Activated T-cell treated with anti-CD3 and anti-CD28 coated beads, Interleukin-2, amount 50 U/mL, for 4 hours (primary cell): ENCODE results near the gene SLC4A2. TPM values are rescaled to one million over a fixed set of nuclear protein-coding genes. Genes with fewer than 3 reads are reported as not detected.

Experiments used
- ATAC-seq, 2 donors: fragments of 200-7000 bp; cut with Tn5 transposase; one replicate each; pipeline ENCODE4 v1.10.0; 2021
- DNase-seq: peaks from one replicate; pipeline ENCODE4 v3.0.0-alpha.2; 2020
- H3K27me3 Mint-ChIP-seq: one replicate; pipeline ENCODE4 v1.8.0; 2021; ENCODE audit warnings: low read depth, mixed read lengths
- H3K36me3 Mint-ChIP-seq: one replicate; pipeline ENCODE4 v1.8.0; 2022; ENCODE audit warnings: mixed read lengths; ENCODE audit not compliant: insufficient read depth
- H3K4me1 Mint-ChIP-seq: one replicate; pipeline ENCODE4 v1.8.0; 2021; ENCODE audit warnings: low read depth, mixed read lengths
- H3K4me3 Mint-ChIP-seq: one replicate; pipeline ENCODE4 v1.8.0; 2021; ENCODE audit warnings: mild to moderate bottlenecking, moderate library complexity, mixed read lengths
- H3K9me3 Mint-ChIP-seq: one replicate; pipeline ENCODE4 v1.8.0; 2021; ENCODE audit warnings: mixed read lengths
- total RNA-seq, 3 donors: library from RNA; stranded (reverse); gene quantifications; one replicate each; pipeline ENCODE4 v1.2.1, GENCODE V29; 2021

Gene SLC4A2
- total RNA-seq, 3 donors from 2014 or later = 107 to 125 (median 111) TPM

DNA sequence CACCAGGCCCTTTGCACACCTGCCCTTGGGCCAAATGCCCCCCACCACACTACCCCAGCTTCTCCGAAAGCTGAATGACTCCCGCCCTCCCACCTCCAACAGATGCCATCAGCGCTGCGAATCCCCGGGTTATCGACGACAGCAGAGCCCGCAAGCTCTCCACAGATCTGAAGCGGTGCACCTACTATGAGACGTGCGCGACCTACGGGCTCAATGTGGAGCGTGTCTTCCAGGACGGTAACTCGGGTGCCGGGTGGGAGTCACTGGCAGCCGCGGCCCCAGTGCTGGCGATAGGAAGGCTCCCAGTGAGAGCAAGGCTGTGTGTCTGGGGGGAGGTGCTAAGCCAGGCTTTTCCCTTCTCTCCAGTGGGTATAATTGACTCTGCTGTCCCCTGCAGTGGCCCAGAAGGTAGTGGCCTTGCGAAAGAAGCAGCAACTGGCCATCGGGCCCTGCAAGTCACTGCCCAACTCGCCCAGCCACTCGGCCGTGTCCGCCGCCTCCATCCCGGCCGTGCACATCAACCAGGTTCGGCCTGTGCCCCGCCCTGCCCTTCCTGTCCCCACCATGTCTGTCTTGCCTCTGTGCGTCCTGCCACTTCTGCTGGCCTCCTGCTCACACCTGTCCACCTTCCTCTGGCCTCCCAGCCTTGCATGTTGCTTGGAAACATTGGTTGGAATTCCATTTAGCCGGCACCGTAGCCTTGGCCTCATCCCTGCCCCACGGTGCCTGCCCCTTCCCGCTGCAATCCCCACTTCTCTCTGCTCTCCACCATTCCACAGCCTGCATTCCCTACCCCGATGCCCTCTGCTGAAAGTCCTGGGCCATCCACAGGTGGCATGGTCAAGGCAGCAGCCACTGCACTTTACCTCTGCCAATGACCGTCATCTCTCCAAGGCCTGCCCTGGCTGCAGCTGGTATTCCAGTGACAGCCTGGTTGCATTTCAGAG, 59.0 kb downstream of the SLC4A2 start:
- no peak overlapping the region for H3K4me3 Mint-ChIP-seq

DNA sequence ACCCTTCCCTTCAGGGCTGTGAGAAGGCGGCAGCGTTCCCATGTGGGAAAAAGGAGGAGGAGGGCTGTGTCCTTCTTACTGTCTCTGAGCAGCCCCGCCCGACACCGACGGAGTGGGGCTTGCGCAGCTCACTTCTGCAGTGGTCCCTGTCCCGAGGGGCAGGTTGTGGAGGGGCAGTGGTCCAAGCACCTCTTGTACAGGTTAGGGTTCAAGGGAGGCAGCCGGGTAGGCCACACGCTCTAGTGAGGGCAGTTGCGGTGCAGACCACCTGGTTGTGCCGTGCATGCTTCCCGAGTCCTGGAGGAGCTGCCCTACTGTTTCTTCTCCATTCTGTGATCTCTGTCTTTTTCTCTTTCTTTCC, 59.6 kb downstream of the SLC4A2 start:
- Mint-ChIP-seq H3K36me3 (peaks cover 15% of the 10 kb centered on the region), H3K4me3 (no peak overlapping the region), H3K9me3 (no peaks in the 10 kb centered on the region), H3K27me3 (peaks cover 4% of the 10 kb centered on the region), H3K4me1 (peaks cover 17% of the 10 kb centered on the region)
- DNase-seq (no peak), ATAC-seq (no peak)

More for the DNA sequence above, 59.0 kb downstream of the SLC4A2 start:
- Mint-ChIP-seq H3K4me1 (peaks cover 16% of the 10 kb centered on the region), H3K9me3 (no peaks in the 10 kb centered on the region), H3K27me3 (peaks cover 7% of the 10 kb centered on the region), H3K36me3 (peaks cover 15% of the 10 kb centered on the region)
- DNase-seq (no peak), ATAC-seq (no peak)

DNA sequence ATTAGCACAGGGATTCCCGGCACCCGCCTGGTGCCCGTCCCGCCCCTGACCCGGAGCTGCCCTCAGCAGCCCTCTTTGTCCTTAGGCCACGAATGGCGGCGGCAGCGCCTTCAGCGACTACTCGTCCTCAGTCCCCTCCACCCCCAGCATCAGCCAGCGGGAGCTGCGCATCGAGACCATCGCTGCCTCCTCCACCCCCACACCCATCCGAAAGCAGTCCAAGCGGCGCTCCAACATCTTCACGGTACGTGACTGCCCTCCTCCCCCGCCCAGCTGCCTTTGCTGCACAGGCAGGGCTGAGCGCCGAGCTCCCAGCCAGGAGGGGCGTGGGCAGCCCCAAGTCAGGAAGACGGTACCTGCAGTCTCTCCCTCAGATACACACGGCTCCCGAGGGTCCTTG, 60.5 kb downstream of the SLC4A2 start:
- peaks cover 3% of the 10 kb centered on the region for H3K27me3 Mint-ChIP-seq
- ATAC-seq (no peak), DNase-seq (no peak)
- H3K9me3 Mint-ChIP-seq = no peaks in the 10 kb centered on the region
- H3K4me1 Mint-ChIP-seq = peaks cover 20% of the 10 kb centered on the region
- H3K4me3 Mint-ChIP-seq = no peak overlapping the region
- H3K36me3 Mint-ChIP-seq = peaks cover 15% of the 10 kb centered on the region

DNA sequence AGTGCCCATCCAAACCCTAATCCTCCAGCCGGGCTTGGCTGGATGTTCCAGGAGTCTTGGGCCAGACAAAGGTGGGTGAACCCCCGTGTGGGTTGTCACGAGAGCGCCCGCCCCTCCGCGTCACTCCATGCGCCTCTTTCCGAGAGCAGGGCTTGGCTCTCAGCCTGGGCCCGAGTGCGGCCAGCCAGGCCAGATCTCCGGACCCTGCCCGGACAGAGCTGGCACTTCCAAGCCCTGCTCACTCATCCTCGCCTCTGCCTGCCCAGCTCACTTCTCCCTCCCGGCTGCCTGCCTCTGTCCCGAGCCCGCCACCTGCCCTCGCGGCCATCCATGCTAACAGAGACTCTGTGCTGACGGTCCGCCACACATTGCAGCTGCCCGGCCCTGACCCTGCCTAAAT, 61.5 kb downstream of the SLC4A2 start:
- no peaks in the 10 kb centered on the region for H3K9me3 Mint-ChIP-seq
- no peak for DNase-seq
- H3K4me1 Mint-ChIP-seq = peaks cover 17% of the 10 kb centered on the region
- no peak overlapping the region for H3K4me3 Mint-ChIP-seq
- ATAC-seq = no peak
- peaks cover 2% of the 10 kb centered on the region for H3K27me3 Mint-ChIP-seq
- peaks cover 15% of the 10 kb centered on the region for H3K36me3 Mint-ChIP-seq

DNA sequence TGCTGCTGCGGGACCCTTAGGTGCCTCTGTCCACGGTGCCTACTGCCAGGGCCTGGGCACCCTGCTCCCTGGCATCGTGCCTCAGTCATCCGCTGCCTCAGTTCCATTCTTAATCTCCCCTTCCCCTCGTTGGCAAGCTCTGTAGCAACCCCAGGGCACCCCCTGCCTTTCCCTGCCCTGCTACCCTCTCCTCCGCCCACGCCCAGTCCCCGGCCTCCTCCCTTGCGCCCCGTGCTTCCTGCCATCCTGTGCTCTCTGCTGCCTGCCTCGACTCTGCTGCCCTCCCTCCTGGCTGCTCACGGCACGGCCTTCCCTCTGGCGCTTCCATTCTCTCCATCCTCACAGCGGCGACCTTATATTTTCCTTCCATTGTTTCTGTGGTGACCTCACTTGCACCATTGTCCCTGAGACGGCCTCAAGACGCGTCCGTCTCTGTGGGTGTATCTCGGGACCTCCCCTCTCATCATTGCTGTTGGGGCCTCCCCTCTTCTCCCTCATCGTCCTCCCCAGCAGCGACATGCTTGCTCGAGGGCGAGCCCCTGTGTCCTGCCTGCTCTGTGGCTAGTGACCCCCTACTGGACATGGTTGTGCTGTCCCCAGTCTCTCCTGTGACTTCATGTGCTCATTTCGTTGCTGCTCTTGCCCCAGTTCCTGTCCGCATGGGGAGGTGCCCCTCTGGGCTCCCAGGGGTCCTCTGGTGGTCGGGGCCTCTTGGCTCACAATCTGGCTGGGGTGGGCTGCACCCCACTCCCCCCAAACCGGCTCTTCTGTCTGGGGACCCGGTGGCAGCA, 62.2 kb downstream of the SLC4A2 start:
- peaks cover 16% of the 10 kb centered on the region for H3K4me1 Mint-ChIP-seq

DNA sequence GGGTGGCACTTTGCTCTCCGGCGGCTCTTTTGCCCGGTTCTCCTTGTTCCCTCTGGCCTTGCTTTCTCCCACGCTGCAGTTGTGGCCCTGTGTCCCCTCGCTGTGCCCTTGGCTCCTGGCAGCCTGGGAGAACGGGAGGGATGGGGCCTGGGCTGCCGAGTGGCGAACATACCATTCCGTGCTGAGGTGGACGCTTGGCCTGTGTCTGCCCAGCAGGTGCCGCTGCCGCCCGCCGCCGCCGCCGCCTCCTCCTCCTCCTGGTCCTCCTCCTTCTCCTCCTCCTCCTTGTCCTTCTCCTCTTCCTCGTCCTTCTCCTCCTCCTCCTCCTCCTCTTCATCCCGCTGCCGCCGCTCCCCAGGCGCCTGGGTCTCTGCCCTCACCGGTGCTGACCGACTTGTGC, 62.9 kb downstream of the SLC4A2 start:
- Mint-ChIP-seq H3K4me1 (peaks cover 14% of the 10 kb centered on the region), H3K4me3 (no peak overlapping the region), H3K9me3 (no peaks in the 10 kb centered on the region), H3K36me3 (peaks cover 15% of the 10 kb centered on the region), H3K27me3 (no peaks in the 10 kb centered on the region)
- DNase-seq (no peak), ATAC-seq (no peak)

More for the DNA sequence above, 62.2 kb downstream of the SLC4A2 start:
- H3K36me3 Mint-ChIP-seq = peaks cover 15% of the 10 kb centered on the region
- H3K4me3 Mint-ChIP-seq = no peak overlapping the region
- ATAC-seq (no peak), DNase-seq (no peak)
- H3K9me3 Mint-ChIP-seq = no peaks in the 10 kb centered on the region
- H3K27me3 Mint-ChIP-seq = no peaks in the 10 kb centered on the region

DNA sequence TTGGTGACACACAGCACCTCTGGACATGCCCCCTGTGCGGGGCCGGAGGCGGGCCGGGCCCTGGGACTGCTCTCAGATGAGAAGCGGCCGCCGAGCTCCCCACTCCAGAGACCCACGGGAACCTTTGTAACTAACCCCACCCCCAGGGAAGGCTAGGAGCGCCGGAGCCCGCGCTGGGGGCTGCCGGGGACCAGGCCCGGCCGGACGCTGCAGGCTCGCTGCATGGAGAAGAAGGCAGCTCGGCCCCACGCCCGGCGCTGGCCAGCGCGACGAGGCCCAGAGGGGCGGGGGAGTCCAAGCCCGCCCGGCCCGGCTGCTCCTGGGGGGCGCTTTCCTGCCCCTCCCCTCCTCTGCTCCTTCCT, 63.4 kb downstream of the SLC4A2 start:
- no peak for ATAC-seq
- Mint-ChIP-seq H3K9me3 (no peaks in the 10 kb centered on the region), H3K27me3 (no peaks in the 10 kb centered on the region), H3K4me1 (peaks cover 11% of the 10 kb centered on the region), H3K4me3 (no peak overlapping the region), H3K36me3 (peaks cover 15% of the 10 kb centered on the region)
- no peak for DNase-seq

DNA sequence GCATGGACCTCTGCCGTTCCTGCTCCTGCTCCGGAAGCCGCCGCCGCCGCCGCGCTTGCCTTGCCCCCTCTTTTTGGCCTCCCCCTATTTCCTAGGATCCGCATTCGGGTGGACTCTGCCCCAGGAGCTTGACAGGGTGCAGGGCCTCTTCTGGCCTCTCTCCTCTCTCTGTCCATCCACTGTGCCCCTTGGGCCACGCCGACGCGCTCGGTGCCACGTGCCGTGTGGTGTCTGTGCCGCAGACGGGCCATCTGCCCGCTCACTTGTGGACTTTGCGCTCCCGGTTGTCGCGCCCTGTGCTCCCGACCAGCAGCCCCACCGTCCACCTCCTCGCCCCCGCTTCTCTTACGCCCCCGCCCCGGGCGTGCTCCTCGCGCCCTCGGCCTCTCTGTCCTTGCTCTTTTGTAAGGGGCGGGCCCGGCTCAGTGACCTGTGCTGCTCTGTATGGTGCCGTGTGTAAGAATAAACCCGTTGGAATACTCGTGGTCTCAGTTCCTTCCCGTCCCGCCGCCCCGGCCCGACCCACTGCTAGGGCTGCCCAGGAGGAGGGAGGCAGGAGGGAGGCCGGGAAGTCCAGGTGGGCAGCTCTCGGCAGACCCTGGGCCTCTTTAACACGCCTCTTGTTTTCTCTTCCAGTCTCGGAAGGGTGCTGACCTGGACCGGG, 63.9 kb downstream of the SLC4A2 start:
- Mint-ChIP-seq H3K4me1 (peaks cover 9% of the 10 kb centered on the region), H3K4me3 (no peak overlapping the region), H3K36me3 (peaks cover 15% of the 10 kb centered on the region), H3K9me3 (no peaks in the 10 kb centered on the region), H3K27me3 (no peaks in the 10 kb centered on the region)
- no peak for ATAC-seq
- DNase-seq = no peak

DNA sequence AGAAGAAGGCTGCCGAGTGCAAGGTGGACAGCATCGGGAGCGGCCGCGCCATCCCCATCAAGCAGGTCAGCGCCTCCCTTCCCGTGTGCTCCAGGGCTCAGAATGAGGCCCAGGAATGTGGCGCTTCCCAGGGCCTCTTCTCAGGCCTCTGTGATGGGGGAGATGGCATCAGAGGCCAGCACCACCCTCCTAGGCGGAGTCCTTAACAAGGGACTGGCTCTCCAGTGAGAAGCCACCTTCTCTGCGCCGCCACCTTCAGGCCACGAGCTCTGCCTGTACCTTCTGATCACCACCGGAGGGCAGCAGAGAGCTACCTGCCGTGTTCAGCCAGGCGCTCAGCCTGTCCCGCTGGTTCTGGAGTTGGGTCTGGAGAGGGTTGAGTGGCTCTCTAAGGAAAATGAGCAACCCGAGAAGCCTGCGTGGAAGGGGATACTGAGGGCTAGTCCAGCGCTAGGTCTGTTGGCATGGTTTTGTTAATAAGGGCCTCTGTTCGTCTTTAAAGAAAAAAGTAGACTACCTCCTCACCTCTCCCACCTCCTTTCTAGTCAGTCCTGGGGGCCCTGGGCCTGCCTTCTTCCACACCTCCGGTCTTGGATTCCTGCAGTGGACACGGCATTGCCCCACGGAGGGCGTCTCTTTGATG, 64.6 kb downstream of the SLC4A2 start:
- Mint-ChIP-seq H3K27me3 (no peaks in the 10 kb centered on the region), H3K9me3 (no peaks in the 10 kb centered on the region), H3K4me1 (peaks cover 5% of the 10 kb centered on the region), H3K4me3 (no peak overlapping the region), H3K36me3 (peaks cover 11% of the 10 kb centered on the region)
- ATAC-seq = peak; percentile 97 to 98
- DNase-seq = peak; percentile 81

DNA sequence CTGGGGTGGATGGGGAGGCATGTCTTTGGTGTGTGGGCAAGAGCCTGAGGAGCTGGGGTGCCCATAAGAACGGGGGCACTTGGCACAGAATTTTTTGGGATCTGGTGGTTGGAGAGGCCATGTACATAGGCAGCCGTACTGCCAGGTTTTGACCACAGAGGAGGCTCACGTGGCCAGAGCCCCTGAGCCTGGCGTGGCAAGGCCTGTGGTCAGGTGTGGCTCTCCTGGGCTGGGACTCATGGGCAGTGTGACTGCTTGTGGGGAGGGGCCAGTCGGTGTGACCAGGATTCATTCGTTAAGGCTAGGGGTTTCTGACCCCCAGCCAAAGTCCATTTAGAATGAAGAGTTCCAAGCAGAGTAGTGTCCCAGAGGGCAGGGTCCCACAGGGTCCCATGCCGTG, 65.1 kb downstream of the SLC4A2 start:
- H3K9me3 Mint-ChIP-seq = no peaks in the 10 kb centered on the region
- ATAC-seq (no peak), DNase-seq (no peak)
- H3K27me3 Mint-ChIP-seq = no peaks in the 10 kb centered on the region
- H3K4me3 Mint-ChIP-seq = no peak overlapping the region
- H3K4me1 Mint-ChIP-seq = peaks cover 5% of the 10 kb centered on the region
- H3K36me3 Mint-ChIP-seq = peaks cover 8% of the 10 kb centered on the region

DNA sequence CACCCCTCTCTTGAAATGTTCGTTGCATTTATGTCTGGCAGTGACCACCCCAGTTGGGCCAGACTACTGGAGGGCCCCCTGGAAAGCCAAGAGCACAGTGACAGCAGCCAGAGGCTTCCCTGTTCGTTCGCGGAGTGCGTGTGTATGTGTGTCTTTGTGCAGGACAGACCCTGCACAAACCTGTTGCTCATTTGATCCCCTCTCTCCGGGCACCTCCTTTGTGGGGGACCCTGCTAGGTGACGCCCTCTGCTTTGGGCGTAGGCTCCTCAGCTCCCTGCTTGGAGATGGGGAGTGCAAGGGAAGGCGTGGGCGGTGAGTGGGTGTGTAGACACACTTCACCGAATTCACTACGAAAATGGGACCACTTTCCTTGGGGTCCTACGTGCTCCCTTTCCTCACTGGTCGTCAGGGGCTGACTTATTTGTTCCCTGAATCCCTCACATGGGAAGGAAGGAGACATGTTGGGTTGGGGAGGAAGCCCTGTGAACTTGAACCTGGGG, 65.6 kb downstream of the SLC4A2 start:
- H3K9me3 Mint-ChIP-seq = no peaks in the 10 kb centered on the region
- no peak for DNase-seq
- no peaks in the 10 kb centered on the region for H3K27me3 Mint-ChIP-seq
- no peak overlapping the region for H3K4me3 Mint-ChIP-seq
- peaks cover 5% of the 10 kb centered on the region for H3K4me1 Mint-ChIP-seq
- H3K36me3 Mint-ChIP-seq = peaks cover 8% of the 10 kb centered on the region
- ATAC-seq = no peak

DNA sequence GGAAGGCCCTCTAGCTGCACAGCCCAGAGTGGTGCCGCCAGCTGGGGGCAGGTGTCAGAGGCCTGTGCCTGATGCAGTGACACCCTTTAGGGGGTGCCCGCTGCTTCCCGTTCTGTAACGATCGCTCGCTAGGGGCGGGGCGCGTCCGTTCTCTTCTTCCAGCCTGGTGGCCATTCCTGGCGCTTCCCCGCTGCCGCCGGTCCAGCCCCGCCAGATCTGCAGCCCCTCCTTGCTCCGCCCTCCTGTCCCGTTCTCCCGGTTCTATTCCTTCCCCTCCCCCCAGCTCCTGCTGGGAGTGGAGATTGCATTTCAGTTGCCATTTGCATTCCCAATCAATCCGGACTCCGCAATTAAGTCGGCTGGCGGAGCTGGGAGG, 66.1 kb downstream of the SLC4A2 start:
- ATAC-seq = no peak
- Mint-ChIP-seq H3K4me1 (peaks cover 5% of the 10 kb centered on the region), H3K4me3 (no peak overlapping the region), H3K27me3 (no peaks in the 10 kb centered on the region), H3K36me3 (peaks cover 6% of the 10 kb centered on the region), H3K9me3 (no peaks in the 10 kb centered on the region)
- no peak for DNase-seq

DNA sequence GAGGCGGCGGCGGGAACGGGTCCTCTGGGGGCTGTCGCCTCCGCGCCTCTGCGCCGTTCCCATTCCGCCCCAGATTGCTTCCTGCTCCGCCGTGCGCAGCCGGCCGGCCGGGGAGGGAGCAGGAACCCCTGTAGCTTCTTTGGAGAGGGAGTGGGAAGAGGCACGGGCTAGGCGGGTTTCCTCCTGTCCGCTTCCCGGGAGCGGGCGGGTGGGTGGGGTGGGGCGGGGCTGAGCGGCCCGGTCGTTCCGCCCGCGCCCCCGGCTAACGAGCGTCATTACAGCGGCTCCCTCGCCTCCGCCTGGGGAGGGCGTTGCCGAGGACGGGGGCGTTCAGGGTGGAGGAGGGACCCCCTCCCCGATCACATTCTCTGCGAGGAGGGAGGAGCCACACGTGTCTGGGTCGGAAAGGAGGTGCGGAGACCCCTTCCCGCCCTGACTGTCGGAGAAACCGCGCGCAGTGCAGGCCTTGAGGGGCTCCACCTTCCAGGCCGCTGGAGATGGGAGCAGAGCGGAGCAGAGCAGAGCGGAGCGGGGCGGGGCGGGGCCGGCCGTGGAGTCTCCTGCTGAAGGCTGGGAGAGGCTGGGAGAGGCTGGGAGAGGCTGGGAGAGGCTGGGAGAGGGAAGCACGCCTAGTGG, 66.6 kb downstream of the SLC4A2 start:
- ATAC-seq = no peak
- H3K36me3 Mint-ChIP-seq = peaks cover 2% of the 10 kb centered on the region
- peaks cover 5% of the 10 kb centered on the region for H3K4me1 Mint-ChIP-seq
- no peaks in the 10 kb centered on the region for H3K27me3 Mint-ChIP-seq
- H3K4me3 Mint-ChIP-seq = no peak overlapping the region
- DNase-seq = no peak
- H3K9me3 Mint-ChIP-seq = no peaks in the 10 kb centered on the region
